Adrenal gland (tissue), 5 donors: Measurements from ENCODE around the gene LILRB1.

Experiments used
- POLR2A ChIP-seq, 2 donors: fragments of 450-650 bp; IDR thresholded peaks; one replicate each; pipeline ENCODE4 v1.6.1; 2017; ENCODE audit warnings: antibody characterized with exemption in 2 of 2, mild to moderate bottlenecking in 2 of 2, moderate library complexity in 1 of 2
- TF ChIP-seq, protein P1 (sequence below), 6 experiments: fragments of 450-650 bp in 4 of 6; fragments of 200-600 bp in 2 of 6; sonication (generic) in 1 of 6; IDR thresholded peaks; 1 replicate in 5 of 6; 2 replicates in 1 of 6; pipeline versions ENCODE4 v1.5.1 to v1.8.0; 2016 to 2021; ENCODE audit warnings: antibody characterized with exemption in 6 of 6, mild to moderate bottlenecking in 2 of 6, moderate library complexity in 1 of 6
- donor health status: DM: no; HTN: no; CAD: no.

DNA sequence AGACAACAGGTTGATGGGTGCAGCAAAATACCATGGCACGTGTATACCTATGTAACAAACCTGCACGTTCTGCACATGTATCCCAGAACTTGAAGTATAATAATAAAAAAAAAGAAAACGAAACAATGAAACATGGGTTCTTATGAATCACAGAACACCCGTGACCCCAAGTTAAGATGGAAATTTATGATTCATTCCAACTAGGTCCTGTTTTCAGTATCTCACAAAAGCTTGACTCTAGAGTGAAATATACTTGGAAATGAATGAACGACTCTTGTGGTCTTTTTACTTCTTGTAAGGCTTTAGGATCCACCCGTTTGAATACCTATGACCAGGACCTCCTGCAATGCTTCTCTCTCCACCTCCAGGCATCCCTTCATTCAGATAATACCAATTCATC lies 29.0 kb downstream of the LILRB1 start:
- TF ChIP-seq, protein P1, sequence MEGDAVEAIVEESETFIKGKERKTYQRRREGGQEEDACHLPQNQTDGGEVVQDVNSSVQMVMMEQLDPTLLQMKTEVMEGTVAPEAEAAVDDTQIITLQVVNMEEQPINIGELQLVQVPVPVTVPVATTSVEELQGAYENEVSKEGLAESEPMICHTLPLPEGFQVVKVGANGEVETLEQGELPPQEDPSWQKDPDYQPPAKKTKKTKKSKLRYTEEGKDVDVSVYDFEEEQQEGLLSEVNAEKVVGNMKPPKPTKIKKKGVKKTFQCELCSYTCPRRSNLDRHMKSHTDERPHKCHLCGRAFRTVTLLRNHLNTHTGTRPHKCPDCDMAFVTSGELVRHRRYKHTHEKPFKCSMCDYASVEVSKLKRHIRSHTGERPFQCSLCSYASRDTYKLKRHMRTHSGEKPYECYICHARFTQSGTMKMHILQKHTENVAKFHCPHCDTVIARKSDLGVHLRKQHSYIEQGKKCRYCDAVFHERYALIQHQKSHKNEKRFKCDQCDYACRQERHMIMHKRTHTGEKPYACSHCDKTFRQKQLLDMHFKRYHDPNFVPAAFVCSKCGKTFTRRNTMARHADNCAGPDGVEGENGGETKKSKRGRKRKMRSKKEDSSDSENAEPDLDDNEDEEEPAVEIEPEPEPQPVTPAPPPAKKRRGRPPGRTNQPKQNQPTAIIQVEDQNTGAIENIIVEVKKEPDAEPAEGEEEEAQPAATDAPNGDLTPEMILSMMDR (IDR thresholded peaks at IDR 0.05) = no peak
- TF ChIP-seq POLR2A (IDR thresholded peaks at IDR 0.05) = no peak
